Dermis blood vessel endothelial cell (primary cell): ENCODE results near the gene SGTA. TPM values are rescaled to one million over a fixed set of nuclear protein-coding genes. Genes with fewer than 3 reads are reported as not detected.

Experiments used
- DNase-seq: peaks from one replicate; pipeline ENCODE4 v3.0.0; 2010
- total RNA-seq: library from RNA; depleted of rRNA; stranded (reverse); fragments of >200 nt; gene quantifications from 2 replicates; pipeline ENCODE4 v1.2.3, GENCODE V29; 2014

SGTA gene
- 45.4 and 65.4 TPM in 2 replicates for total RNA-seq

- DNase-seq = peak; percentile 100
Observed at GRCh38 chr19:2782936-2783780, at the start of gene SGTA. Gene SGTA (minus strand): TSS chr19:2783273. CDS start chr19:2769068, 14,205 bp downstream.

GRCh38 chr19:2827840-2828489 lies 44.9 kb upstream of the SGTA start:
- no peak for DNase-seq

GRCh38 chr19:2827022-2827421 lies 43.9 kb upstream of the SGTA start:
- DNase-seq = no peak

- DNase-seq = no peak
Observed at GRCh38 chr19:2824129-2824528, 41.1 kb upstream of the SGTA start.

GRCh38 chr19:2823646-2824045 lies 40.6 kb upstream of the SGTA start:
- DNase-seq = no peak

GRCh38 chr19:2822846-2823245 lies 39.8 kb upstream of the SGTA start:
- DNase-seq = no peak

GRCh38 chr19:2820112-2820702 lies 37.1 kb upstream of the SGTA start:
- DNase-seq = peak; percentile 10

GRCh38 chr19:2819540-2820111 lies 36.6 kb upstream of the SGTA start, which contains the start of gene ZNF554:
Gene ZNF554 (plus strand): TSS chr19:2819868. CDS start chr19:2820072, 204 bp downstream.
- peak; percentile 97 for DNase-seq

- peak; percentile 14 for DNase-seq
Observed at GRCh38 chr19:2817237-2817829, 34.3 kb upstream of the SGTA start.

GRCh38 chr19:2816641-2817040 lies 33.6 kb upstream of the SGTA start:
- no peak for DNase-seq

GRCh38 chr19:2815923-2816322 lies 32.9 kb upstream of the SGTA start:
- no peak for DNase-seq

GRCh38 chr19:2815191-2815614 lies 32.1 kb upstream of the SGTA start:
- DNase-seq = no peak

- no peak for DNase-seq
Observed at GRCh38 chr19:2814426-2814825, 31.4 kb upstream of the SGTA start.

GRCh38 chr19:2813235-2814160 lies 30.4 kb upstream of the SGTA start:
- no peak for DNase-seq

- no peak for DNase-seq
Observed at GRCh38 chr19:2812414-2813234, 29.6 kb upstream of the SGTA start.

- DNase-seq = no peak
Observed at GRCh38 chr19:2811735-2812413, 28.8 kb upstream of the SGTA start.

GRCh38 chr19:2811221-2811722 lies 28.2 kb upstream of the SGTA start:
- no peak for DNase-seq

GRCh38 chr19:2810141-2811091 lies 27.3 kb upstream of the SGTA start:
- no peak for DNase-seq
